Muscle of arm (tissue), 14 donors: ENCODE results near the gene ASPHD2. TPM values are rescaled to one million over a fixed set of nuclear protein-coding genes. Genes with fewer than 3 reads are reported as not detected.
"Not testable (repeated sequence)": the region's sequence is repeated elsewhere in the genome, so short reads cannot be mapped to it uniquely, and the experiment has no call there.

Source experiments
- DNase-seq: peaks from one replicate; pipeline ENCODE4 v3.0.0-alpha.2; 2013
- long read RNA-seq, 11 donors: transcript quantifications; one replicate each; lab custom pipeline, GENCODE V29; 2026
- polyA plus RNA-seq, 12 donors: library from polyadenylated mRNA; unstranded; fragments of 120-200 nt; gene quantifications; one replicate each; pipeline ENCODE4 v1.2.1, GENCODE V29; 2013; ENCODE audit not compliant: insufficient read length in 12 of 12

Gene ASPHD2, protein sequence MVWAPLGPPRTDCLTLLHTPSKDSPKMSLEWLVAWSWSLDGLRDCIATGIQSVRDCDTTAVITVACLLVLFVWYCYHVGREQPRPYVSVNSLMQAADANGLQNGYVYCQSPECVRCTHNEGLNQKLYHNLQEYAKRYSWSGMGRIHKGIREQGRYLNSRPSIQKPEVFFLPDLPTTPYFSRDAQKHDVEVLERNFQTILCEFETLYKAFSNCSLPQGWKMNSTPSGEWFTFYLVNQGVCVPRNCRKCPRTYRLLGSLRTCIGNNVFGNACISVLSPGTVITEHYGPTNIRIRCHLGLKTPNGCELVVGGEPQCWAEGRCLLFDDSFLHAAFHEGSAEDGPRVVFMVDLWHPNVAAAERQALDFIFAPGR
- 1 to 10 TPM in 7 of 12 donors, under 1 TPM in 4, not detected in 1; 0.56 to 3.1 (median 1.4) TPM for polyA plus RNA-seq
- long read RNA-seq, donor 1: 0 reads
- long read RNA-seq, donor 2: 0 reads
- long read RNA-seq, donor 3: 0 reads
- long read RNA-seq, donor 4: 0 reads
- long read RNA-seq, donor 5, partial matches to known transcripts: 6 of 8 reads
- long read RNA-seq, donor 5, other reads (novel, unspliced or antisense): 0 of 8 reads
- long read RNA-seq, donor 6: 0 reads
- long read RNA-seq, donor 7, partial matches to known transcripts: 0 of 1 reads
- long read RNA-seq, donor 7, other reads (novel, unspliced or antisense): 0 of 1 reads
- long read RNA-seq, donor 8, partial matches to known transcripts: 0 of 1 reads
- long read RNA-seq, donor 8, other reads (novel, unspliced or antisense): 0 of 1 reads
- long read RNA-seq, donor 9: 0 reads
- long read RNA-seq, donor 10: 0 reads
- long read RNA-seq, donor 11, partial matches to known transcripts: 0 of 1 reads
- long read RNA-seq, donor 11, other reads (novel, unspliced or antisense): 0 of 1 reads

GRCh38 chr22:26428515-26429457 lies at the start of gene ASPHD2:
TSS of gene ASPHD2 (plus strand) at chr22:26429260. CDS start at chr22:26433616, 4,356 bp downstream.
- DNase-seq: peak; percentile 63

GRCh38 chr22:26380072-26380830 lies 48.8 kb upstream of the ASPHD2 start:
- DNase-seq: no peak

- DNase-seq: no peak
Observed at GRCh38 chr22:26382782-26383181, 46.3 kb upstream of the ASPHD2 start.

DNA sequence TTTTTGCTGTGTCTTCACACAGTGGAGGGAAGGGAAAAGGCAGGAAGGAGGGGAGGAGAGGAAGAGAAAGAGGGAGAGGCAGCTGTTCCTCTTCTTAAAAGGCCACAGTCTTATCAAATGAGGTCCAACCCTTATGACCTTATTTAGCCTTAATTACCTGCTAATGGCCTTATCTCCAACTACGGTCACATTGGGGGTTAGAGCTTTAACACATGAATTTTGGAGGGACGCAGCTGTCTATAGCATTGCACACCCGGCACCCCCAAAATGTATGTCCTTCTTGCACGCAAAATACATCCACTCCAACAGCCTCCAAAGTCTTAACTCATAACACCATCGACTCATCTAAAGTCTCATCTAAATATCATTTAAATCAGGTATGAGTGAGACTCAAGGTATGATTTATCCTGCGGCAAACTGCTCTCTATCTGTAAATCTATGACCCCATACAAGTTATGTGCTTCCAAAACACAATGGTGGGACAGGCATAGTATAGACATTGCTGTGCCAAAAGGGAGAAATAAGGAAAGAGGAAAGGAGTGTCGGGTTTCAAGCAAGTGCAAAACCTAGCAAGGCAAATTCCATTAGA lies 45.0 kb upstream of the ASPHD2 start:
- no peak for DNase-seq

- no peak for DNase-seq
Observed at GRCh38 chr22:26385164-26385563, 43.9 kb upstream of the ASPHD2 start.

DNA sequence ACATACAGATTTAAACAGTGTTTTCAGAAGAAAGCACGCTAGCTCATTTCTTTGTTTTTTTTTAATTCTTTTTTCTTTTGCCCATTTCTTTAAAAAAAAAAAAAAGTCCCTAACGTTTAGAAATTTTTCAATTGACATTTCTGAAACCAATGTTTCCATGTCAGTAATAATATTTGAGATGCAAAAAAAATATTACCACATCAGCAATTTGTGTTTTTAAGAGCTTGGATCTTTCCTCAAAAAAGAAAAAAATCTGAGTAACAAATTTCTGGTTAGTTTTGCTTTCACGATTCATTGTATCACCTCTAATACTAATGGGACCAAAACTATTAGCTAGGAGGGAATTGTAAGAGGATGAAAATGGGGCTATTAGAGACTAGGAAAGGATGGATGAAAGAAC lies 39.9 kb upstream of the ASPHD2 start:
- no peak for DNase-seq

DNA sequence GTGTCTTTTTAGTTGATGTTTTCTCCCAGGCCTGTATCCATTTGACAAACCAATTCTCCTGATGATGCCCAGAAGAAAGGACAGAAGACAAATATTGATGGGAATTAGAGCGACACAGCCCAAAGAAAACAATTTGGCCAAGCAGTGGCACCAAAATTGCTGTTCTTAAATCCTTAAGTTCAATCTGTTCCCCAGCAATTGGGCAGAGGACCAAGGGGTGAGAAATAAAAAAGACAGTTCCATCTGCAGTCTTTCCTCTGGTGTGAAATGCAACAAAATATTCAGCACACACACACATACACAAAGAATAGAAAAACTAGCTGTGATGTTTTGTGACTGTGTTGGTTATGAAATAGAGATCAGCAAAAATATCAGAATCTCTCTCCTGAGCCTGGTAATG lies 38.0 kb upstream of the ASPHD2 start:
- no peak for DNase-seq

GRCh38 chr22:26391623-26392022 lies 37.4 kb upstream of the ASPHD2 start:
- no peak for DNase-seq

- DNase-seq: no peak
Observed at GRCh38 chr22:26393929-26394328, 35.1 kb upstream of the ASPHD2 start.

DNA sequence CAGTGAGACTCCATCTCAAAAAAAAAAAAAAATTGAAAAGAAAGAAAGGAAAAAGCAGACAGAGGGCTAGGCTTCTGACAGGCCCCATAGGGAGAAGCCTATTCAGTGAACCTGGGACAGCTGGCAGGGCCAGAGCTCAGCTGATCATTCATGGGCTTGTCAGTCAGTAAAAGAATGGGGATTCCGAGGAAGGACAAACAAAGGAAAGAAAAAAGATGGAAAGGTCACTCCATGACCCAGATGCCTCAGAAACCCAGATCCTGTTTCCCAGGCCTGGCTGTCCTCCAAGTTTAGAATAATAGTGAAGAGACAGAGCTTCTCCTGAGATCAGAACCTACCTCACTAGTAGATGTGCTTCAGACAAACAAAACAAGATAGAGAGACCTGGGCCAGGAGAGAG lies 34.3 kb upstream of the ASPHD2 start:
- no peak for DNase-seq

- DNase-seq: no peak
Observed at GRCh38 chr22:26395926-26396325, 33.1 kb upstream of the ASPHD2 start.

DNA sequence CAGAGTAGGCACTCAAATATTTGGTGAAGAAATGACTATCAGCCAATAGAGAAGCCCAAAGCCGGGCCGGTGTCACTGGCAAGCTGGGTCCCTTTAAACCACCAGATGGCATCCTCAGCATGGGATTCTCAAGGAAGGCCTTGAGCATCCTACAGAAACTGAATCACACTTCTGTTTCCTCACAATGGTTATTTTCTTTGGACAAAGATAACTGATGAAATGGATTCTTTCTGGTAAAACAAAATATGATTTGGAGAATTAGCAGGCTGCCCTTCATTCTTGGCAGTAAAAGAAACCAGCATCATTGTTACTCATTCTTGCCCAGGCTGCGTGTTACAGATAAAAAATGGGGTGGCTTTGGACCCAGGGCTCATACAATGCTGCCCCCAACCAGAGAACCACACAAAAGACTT lies 30.3 kb upstream of the ASPHD2 start:
- DNase-seq: peak; percentile 53

DNA sequence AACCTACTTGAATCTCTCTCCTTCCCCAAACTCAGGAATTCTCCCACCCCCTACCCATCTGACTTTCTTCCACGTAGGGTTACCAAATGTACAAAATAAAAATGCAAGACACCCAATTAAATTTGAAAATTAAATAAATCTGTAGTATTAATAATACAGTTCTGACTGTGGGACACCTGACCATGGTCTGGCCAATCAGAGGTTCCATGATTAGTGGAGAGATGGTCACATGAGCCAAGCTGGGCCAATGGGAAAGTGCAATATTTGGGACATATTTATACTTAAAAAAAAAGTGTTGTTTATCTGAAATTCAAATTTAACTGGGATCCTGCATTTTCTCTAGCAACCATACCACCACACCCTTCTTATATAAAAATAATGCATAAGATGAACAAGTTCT lies 29.8 kb upstream of the ASPHD2 start:
- no peak for DNase-seq

- no peak for DNase-seq
Observed at GRCh38 chr22:26401726-26402125, 27.3 kb upstream of the ASPHD2 start.

DNA sequence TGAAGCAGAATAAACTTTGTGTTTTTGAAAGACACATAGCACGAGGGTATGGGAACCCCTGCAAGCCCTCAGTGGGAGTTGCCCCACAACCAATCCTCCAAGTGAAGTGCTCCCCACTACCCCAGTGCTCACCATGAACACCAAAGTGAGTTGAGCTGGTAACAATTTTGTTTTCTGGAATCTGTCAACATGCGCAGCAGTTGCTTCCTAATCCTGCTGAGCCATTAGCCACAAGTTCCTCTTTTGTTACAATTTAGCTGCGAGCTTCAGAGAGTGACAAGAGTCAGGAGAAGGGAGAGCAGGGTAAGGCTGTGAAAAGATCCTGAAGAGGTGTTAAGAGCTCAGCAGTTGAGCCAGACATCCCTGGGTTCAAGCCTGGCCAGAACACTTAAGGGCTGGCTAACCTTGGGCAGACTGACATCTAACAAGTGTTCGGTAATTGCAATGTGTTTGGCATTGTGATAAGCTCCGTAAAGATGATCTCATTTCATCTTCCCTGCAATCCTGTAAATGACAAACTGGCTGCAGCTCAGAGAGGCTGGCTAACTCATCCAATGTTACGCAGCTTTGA lies 24.1 kb upstream of the ASPHD2 start:
- DNase-seq: no peak

DNA sequence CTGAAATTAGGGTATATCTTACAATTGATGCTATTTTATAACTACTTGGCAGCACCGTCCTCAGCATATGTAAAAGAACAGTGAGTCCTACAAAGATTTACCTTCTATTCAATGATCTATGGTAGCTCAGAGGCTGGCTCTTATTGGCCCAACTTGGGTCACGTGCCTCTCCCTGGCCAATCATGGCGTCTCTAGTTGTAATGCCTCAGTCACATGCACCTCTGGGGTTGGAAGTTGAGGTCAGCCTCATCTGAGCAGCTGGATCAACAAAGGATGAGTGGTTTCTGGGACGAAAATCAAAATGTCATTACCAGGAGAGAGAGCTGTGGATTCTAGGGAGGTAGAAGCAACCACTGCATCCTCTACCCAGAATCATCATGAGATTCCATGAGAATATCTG lies 22.9 kb upstream of the ASPHD2 start:
- no peak for DNase-seq

DNA sequence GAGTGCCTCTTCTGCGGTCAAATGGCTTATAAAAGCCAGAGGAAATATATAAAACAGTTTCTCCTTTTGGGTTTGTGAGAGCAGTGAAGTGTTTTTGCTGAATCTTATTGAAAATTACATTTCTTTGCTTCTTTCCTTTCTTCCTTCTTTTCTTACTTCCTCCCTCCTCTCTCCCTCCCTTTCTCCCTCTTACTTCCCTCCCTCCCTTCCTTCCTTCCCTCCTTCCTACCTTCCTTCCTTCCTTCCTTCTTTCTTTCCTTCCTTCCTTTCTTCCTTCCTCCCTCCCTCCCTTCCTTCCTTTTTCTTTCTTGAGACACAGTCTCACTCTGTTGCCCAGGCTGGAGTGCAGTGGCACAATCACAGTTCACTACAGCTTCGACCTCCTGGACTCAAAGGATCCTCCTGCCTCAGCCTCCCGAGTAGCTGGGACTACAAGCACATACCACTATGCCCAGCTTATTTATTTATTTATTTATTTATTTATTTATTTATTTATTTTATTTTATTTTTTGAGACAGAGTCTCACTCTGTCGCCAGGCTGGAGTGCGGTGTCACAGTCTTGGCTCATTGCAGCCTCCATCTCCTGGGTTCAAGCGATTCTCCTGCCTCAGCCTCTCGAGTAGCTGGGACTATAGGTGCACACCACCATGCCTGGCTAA lies 20.4 kb upstream of the ASPHD2 start:
- not testable (repeated sequence) for DNase-seq

GRCh38 chr22:26409719-26410335 lies 19.2 kb upstream of the ASPHD2 start:
- DNase-seq: peak; percentile 52

DNA sequence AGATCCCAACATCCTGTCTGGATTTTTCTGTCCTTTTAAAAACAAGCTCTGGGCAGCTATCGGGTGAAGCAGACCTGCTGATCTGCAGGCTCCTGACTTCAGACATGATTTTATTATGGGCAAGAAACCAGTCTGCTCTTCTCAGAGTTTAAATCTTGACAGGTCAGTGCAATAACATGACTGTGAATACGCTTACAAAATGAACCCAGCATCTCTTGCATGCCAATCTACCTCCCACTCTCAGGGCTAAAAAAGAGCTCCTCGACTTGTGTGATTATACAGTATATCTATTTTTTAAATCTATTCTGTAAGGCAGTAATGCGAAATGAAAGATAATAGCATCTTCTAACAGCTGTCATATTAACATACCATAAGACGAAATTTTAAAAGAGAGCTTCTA lies 18.7 kb upstream of the ASPHD2 start:
- DNase-seq: no peak
